HUES48 (cell line): ENCODE measurements around the gene CXCL3.

Experiments used
- H3K27ac ChIP-seq: one replicate; pipeline ENCODE4 v1.7.0; 2013; ENCODE audit warnings: low read depth, low read length, inconsistent platforms
- H3K27me3 ChIP-seq: 2 replicates; pipeline ENCODE4 v1.6.1; 2013; ENCODE audit warnings: mild to moderate bottlenecking, low read length; ENCODE audit not compliant: control insufficient read depth, insufficient read depth
- H3K36me3 ChIP-seq: 2 replicates; pipeline ENCODE4 v1.6.1; 2013; ENCODE audit warnings: low read length; ENCODE audit not compliant: control insufficient read depth, insufficient read depth
- H3K4me1 ChIP-seq: 2 replicates; pipeline ENCODE4 v1.6.1; 2013; ENCODE audit warnings: mild to moderate bottlenecking, low read length; ENCODE audit not compliant: control insufficient read depth, insufficient read depth
- H3K4me3 ChIP-seq: 2 replicates; pipeline ENCODE4 v1.5.1; 2013; ENCODE audit warnings: mild to moderate bottlenecking, low read depth, low read length
- H3K9ac ChIP-seq: 2 replicates; pipeline ENCODE4 v1.6.1; 2013; ENCODE audit warnings: mild to moderate bottlenecking, low read depth, low read length, moderate library complexity
- H3K9me3 ChIP-seq: 2 replicates; pipeline ENCODE4 v1.6.1; 2013; ENCODE audit warnings: low read length; ENCODE audit not compliant: control insufficient read depth, insufficient read depth

Gene CXCL3

GRCh38 chr4:73992050-73992449 is 46.4 kb downstream of the CXCL3 start:
- no peaks in the 10 kb centered on the region for H3K36me3 ChIP-seq
- no peaks in the 10 kb centered on the region; the same call in 1 of the 2 replicates for H3K27me3 ChIP-seq
- no peaks in the 10 kb centered on the region for H3K9me3 ChIP-seq
- peaks cover 20% of the 10 kb centered on the region for H3K4me1 ChIP-seq
- H3K4me3 ChIP-seq: no peak overlapping the region
- no peak overlapping the region for H3K27ac ChIP-seq
- no peak overlapping the region for H3K9ac ChIP-seq

GRCh38 chr4:73991742-73992000 is 46.8 kb downstream of the CXCL3 start:
- H3K9ac ChIP-seq: no peak overlapping the region
- H3K9me3 ChIP-seq: no peaks in the 10 kb centered on the region
- H3K36me3 ChIP-seq: no peaks in the 10 kb centered on the region
- no peak overlapping the region for H3K27ac ChIP-seq
- no peak overlapping the region for H3K4me3 ChIP-seq
- peaks cover 18% of the 10 kb centered on the region for H3K4me1 ChIP-seq
- H3K27me3 ChIP-seq: no peaks in the 10 kb centered on the region

- no peak overlapping the region for H3K9ac ChIP-seq
- H3K27ac ChIP-seq: no peak overlapping the region
- H3K9me3 ChIP-seq: no peaks in the 10 kb centered on the region
- H3K36me3 ChIP-seq: no peaks in the 10 kb centered on the region
- no peak overlapping the region for H3K4me3 ChIP-seq
- no peaks in the 10 kb centered on the region for H3K27me3 ChIP-seq
- peaks cover 18% of the 10 kb centered on the region for H3K4me1 ChIP-seq
Observed at GRCh38 chr4:73990988-73991741, 47.3 kb downstream of the CXCL3 start.

- Histone ChIP-seq H3K27ac (no peak overlapping the region), H3K9ac (no peak overlapping the region), H3K4me3 (no peak overlapping the region), H3K36me3 (no peaks in the 10 kb centered on the region), H3K27me3 (no peaks in the 10 kb centered on the region), H3K4me1 (peaks cover 23% of the 10 kb centered on the region), H3K9me3 (no peaks in the 10 kb centered on the region)
Observed at GRCh38 chr4:73989928-73990327, 48.6 kb downstream of the CXCL3 start.

GRCh38 chr4:73989031-73989430 is 49.5 kb downstream of the CXCL3 start:
- H3K27me3 ChIP-seq: no peaks in the 10 kb centered on the region

GRCh38 chr4:73988061-73988460 is 50.4 kb downstream of the CXCL3 start, which contains the start of gene PPBP:
PPBP (minus strand) TSS chr4:73988190; CDS start chr4:73988103, 87 bp downstream.
- no peak within 1 kb of the TSS for H3K27ac ChIP-seq
- peaks cover 33% of the 10 kb centered on the region for H3K4me1 ChIP-seq
- H3K9ac ChIP-seq: no peak within 1 kb of the TSS
- H3K4me3 ChIP-seq: no peak within 1 kb of the TSS
- no peaks in the 10 kb centered on the region for H3K27me3 ChIP-seq
- no peaks in the 10 kb centered on the region for H3K9me3 ChIP-seq
- H3K36me3 ChIP-seq: no peaks in the 10 kb centered on the region

More at GRCh38 chr4:73989031-73989430, 49.5 kb downstream of the CXCL3 start:
- Histone ChIP-seq H3K4me3 (no peak overlapping the region), H3K4me1 (peaks cover 32% of the 10 kb centered on the region), H3K9ac (no peak overlapping the region), H3K9me3 (no peaks in the 10 kb centered on the region), H3K27ac (no peak overlapping the region), H3K36me3 (no peaks in the 10 kb centered on the region)
